Suppressor macrophage (primary cell): ENCODE measurements around the gene ARHGAP27.

Source experiments
- DNase-seq, 4 experiments: peaks; one replicate each; pipeline ENCODE4 v3.0.0-alpha.2; 2020 to 2022

Gene ARHGAP27

DNA sequence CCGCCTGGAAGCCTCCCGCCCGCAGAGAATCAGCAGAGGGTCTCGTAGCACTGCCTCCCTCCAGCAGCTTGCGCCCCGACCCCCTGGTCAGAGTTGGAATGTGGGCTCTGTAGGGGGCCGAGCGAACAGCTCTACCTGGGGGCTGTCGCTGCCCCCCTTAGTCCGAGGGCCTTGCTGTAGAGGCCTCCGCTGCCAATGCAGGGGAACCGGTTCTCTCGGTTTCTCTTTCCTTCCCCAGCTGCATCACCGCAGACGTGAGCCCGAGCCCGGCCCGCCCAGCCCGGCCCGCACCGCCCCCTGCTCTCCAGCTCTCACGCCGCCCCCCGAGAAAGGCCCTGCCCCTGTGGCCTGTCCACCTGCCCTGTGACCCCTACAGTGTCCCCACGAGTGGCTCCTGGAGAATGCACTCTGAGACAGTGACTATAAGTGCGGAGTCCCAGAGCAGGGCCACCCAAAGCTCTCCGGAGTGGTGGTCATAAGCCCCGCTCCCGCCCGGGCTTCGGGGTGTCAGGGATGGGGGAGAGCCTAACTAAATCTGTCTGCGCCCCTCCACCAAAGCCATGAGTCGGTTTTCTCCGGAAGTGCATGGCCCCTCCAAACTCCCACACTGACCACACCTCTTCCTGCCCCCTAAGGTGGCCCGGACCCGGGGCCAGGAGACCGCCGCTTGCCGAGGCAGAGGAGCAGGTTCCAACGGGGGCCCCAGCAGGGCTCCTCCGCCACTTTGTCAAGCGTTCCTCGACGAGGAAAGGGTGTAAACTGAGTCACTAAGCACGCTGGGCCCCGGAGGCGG, 1.7 kb downstream of the ARHGAP27 start:
- DNase-seq: peak in 2 of 4 experiments; percentile 57 to 61

DNA sequence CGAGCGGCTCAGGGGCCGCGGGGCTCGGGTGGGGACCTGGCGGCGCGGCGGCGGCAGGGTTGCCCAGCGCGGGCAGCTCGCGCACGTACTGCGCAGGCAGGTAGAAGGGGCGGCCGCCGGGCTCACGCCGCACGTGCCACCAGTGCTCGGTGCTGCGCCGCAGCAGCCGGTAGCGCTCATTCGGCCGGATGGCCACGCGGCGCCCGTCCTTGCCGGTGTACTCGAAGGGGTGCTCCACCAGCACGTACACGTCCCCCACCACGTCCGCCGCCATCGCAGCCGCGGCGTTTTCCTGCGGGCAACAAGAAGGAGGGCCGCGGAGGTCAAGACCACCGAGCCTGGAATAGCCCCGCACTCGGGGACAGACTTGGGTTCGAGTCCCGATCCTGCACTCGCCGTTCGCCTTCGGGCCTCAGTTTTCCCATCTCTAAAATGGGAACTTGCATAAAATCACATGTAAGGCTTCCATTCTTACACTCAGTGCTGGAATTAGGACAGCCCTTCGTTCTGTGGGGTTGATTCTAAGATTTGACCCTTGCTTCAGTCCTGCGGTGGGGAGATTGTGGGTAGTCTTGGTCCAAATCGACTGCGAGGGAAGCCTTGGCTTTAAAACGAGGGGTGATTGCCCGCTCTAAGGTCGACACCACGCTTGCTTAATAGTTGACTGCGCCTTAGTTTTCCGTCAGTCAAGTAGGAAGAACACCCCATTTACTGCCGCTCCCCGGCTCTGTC, 2.5 kb downstream of the ARHGAP27 start:
- DNase-seq: no peak

DNA sequence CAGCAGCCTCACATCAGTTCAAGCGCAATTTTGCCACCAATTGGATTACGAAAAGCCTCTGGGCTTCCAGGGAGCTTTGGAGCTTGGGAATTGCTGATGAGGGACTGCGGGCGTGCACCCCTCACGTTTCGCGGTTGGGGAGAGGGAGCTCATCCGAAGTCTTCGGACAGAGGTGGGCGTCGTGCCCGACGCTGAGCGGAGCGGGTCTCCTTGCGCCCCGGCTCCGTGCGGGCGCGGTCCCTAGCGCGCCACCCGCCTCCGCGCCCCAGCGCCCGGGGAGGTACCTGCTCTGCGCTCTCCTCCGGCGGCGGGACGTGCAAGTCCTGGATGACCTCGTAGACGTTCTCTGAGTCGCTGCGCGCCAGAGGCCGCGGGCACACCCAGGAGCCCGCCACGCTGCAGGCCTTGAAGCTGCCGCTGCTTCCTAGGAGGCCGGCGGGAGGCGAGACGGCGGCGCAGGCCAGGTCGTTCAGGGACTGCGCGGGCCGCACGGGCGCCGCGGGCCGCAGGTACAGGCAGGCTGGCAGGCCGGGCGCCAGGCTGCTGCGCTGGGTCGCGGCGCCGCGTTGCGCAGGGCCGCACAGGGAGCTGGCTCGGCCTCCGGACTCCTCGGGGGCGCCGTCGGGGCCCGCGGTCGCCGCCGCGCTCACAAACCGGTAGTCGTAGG, 3.2 kb downstream of the ARHGAP27 start:
- no peak for DNase-seq

DNA sequence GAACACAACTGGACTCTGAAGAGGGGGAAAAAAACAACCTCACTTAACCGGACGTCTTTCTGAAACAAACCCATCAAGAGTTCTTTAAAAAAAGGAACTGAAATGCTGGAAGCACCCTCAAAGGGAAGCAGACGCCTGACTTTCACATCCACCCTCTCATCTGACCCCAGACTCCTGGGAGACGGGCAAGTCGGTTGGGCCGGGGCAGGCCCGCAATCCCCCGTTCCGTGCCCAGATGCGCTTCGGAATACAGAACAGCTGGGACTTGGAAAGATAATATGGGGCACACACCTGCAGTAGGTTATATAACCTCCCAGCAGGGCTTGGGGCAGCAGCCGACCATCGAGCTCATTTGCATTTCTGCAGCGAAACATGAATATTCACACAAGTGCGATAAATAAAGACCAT, 3.7 kb downstream of the ARHGAP27 start:
- peak; percentile 68 to 84 (median 82) for DNase-seq

DNA sequence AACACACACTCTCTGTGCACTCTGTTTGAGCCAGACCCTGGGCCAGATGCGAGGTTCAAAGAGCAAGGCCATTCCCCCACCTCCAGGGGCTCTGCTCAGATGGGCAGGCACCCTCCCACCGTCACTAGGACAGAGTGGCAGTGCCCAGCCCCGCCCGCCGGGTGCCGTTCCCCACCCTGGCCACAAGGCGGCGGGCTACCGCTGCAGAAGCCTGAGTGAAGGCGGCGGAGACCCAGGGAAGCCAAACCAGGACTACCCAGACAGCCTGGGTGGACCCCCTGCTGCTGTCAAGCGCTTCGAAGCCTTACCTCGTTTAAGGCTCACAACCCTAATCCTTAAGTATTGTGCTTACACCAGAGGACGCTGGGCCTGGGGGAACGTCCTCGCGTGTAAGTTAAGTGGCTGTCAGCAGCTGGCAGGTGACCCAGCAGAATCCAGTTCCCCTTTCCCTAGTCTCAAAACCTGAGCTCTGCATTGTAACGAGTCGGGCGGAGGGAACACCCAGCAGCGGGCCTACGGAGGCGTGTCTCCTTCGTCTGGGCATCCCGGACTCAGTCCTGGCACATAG, 4.5 kb downstream of the ARHGAP27 start:
- peak; percentile 77 to 86 (median 85) for DNase-seq

- DNase-seq: no peak
These were observed 5.4 kb downstream of the ARHGAP27 start for GRCh38 chr17:45427181-45427835.

- no peak for DNase-seq
These were observed 6.1 kb downstream of the ARHGAP27 start for GRCh38 chr17:45426561-45426960.

- DNase-seq: no peak
These were observed 6.7 kb downstream of the ARHGAP27 start for GRCh38 chr17:45425984-45426413.

GRCh38 chr17:45425125-45425983, 7.3 kb downstream of the ARHGAP27 start:
- peak; percentile 51 to 77 (median 64) for DNase-seq

DNA sequence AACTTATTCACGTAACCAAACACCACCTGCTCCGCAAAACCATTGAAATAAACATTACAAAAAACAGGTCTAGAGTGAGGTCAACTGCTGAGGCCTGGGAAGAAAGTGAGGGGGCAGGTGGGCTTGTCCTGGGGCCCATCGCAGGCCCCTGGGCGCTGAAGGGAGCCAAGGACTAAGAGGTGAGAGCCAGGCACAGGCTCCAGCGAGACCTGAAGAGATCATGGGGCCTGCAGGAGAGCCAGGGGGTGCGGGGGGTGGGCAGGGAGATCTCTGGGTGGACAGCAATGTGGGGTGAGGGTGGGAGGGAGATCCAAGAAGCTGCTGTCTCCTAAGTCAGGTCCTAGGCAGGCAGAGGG, 7.9 kb downstream of the ARHGAP27 start:
- no peak for DNase-seq

DNA sequence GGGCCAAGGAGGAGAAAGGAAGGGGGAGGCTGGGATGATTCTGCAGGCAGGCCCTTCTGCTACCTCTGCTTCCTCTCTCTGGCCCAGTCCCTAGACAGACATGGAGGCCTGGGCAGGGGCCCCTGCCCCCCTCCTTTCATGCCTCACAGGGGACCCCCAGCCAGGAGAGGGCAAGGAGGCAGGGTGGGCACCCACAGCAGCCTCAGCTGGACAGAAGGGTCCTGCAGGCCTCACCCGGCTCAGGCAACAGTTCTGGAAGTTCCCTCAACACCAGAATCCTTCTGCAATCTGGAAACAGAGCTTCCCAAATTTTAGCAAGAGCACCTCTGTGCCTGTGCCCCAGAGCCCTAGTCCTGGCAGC, 8.7 kb downstream of the ARHGAP27 start:
- no peak for DNase-seq

DNA sequence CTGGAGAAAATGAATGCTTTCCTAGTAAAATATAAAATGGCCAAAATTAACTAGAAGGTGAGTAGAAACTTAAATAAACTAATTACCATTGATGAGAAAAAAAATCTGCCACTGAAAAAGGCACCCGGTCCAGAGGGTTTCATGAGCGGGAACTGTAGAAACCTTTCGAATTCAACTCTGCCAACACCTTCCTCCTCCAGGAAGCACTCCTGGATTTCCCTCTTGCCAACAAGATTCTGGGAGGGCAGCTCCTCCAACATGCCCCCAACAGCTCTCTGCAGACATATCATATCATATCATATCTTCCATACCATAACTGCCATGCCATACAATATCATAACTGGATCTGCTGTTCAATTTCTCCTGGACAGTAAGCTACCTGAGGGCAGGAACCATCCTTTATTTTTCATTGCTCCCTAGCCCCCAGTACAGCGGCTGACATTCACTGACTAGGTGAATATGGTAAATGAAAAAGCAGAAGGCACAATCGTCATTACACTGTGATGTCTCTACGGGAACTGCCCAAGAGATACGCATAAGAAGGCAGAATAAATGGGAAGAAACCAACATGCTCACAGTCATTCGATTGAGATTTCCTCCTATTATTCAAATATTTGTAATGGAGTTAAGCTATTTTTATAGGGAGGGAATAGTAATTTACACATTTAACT, 9.2 kb downstream of the ARHGAP27 start:
- peak in 1 of 4 experiments; percentile 30 for DNase-seq

DNA sequence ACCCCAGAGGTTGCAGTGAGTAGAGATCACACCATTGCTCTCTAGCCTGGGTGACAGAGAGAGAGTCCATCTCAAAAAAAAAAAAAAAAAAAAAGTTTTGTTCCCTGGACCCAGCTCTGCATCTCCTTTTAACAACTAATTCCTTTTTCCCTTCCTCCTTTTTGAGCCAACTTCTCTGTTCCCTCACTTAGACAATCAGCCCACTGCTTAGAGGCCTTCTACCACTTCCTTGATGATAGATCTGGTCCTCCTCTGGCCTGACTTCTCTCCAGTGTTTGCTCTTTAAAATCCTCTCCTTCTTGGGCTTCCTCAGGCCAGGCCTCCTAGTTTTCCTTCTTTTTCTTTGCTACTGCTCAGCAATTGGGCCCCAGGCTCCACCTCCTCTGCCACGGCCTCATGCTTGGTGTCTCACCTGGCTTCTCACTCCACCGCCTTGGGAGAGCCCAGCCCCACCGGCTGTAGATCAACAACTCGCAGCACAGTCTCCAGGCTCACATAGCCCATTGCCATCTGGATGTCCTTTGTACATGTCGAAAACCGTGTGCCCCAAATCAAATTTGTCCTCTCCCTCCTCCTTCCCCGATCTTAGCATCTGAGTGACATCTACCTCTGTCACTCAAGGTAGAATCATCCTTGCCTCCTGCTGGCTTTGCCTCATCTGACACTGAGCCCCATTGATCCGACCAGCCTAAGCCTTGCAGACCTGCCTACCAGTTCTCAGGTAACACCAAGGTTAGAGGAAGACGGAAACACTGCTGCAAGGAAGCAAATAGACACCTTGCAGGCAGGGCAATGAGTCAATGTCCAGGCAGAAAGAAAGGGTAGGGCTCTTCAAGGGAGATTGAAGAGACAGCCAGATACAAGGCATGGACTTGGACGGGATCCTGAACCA, 17.4 kb downstream of the ARHGAP27 start:
- peak; percentile 42 to 76 (median 62) for DNase-seq

DNA sequence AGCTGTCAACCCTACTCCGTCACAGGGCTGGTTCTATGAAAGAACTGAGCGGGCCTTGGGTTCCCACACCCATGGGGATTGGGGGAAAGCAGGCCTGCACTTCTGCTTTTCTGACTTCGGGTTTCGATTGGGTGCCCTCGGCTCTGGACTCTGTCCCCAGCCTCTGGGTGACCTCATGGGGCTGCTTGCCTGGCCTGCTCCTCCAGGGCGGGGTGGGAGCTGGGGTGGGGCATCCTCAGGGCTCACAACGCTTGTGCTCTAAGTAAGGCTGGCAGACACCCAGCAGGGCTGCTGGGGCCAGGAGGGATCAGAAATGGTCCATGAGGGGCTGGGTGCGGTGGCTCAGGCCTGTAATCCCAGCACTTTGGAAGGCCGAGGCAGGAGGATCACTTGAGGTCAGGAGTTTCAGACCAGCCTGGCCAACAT, 19.2 kb downstream of the ARHGAP27 start:
- DNase-seq: peak; percentile 92 to 95 (median 94)

- peak; percentile 40 to 59 (median 54) for DNase-seq
These were observed 21.1 kb downstream of the ARHGAP27 start for GRCh38 chr17:45411348-45412105.

- peak; percentile 81 to 88 (median 85) for DNase-seq
These were observed 22.3 kb downstream of the ARHGAP27 start for GRCh38 chr17:45410144-45411091.

DNA sequence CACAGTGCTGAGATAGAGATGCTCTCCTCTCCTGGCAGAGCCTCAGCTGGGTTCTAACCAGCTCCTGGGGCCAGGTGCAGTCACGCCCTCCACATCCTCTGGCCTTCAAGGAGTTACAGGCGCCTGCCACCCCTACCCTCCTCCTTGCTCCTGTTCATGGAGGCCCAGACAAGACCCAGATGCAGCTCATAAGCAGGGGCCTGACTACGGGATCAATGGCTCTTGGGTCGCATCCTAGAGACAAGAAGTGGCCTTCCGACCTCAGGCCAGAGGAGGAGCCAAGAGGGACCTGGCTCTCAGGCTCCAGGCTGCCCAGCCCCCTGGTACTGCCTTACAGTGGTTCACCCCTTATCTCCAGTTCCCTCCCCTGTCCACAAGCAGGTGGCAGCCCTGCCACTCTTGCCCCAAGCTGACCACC, 23.0 kb downstream of the ARHGAP27 start:
- no peak for DNase-seq
